ENCODE data around the gene FABP6. TPM values are rescaled to one million over a fixed set of nuclear protein-coding genes. Genes with fewer than 3 reads are reported as not detected.

Gene FABP6
- total and polyA plus RNA-seq, 2 donors from 2014 or later: not detected

DNA sequence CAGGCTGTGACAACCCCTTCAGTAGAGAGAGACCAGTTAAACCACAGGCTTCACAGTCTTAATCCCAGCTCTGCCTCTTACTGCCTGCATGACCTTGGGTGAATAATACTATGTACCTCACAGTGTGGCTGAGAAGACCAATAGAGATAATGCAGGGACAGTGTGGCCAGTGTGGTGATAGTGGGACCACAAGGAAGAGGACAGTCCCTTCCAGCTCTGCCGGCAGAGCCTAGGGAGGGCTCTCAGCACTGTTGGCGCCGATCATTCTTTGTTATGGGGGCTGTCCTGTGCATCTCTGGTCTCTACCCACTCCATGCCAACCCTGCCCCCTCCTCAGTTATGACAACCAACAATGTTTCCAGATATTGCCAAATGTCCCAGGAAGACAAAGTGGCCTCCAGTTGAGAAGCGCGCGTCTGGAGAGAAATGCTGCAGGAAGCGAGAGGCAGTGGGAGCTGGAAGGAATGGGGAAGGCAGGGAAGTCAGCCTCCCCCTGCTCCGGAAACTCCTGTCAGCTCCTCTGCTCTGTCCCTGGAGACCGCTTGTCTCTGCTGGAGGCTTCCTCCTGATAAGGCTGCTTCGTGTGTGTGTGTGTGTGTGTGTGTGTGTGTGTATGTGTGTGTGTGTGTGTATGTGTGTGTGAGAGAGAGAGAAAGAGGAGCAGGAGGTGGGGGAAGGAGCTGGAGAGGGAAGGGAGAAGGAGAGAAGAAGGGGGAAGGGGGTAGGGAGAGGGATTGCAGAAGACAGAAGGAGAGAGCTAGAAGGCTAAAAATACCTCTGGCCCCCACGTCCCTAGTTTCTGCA, 31.8 kb upstream of the FABP6 start:
- Histone ChIP-seq H3K27ac (ENCODE audit: low read depth in 2 of 2, low read length in 2 of 2) (peak overlapping the region in 1 of 2 donors; percentile 62), H3K4me1 (ENCODE audit: control insufficient read depth in 2 of 3, insufficient read depth in 2 of 3, low read depth in 1 of 3, low read length in 3 of 3) (peaks cover 0 to 7% (median 0%) of the 10 kb centered on the region in 3 donors), H3K27me3 (ENCODE audit: control insufficient read depth, insufficient read depth, low read length) (no peaks in the 10 kb centered on the region), H3K9me3 (ENCODE audit: control insufficient read depth in 2 of 3, insufficient read depth in 1 of 3, low read length in 3 of 3) (no peaks in the 10 kb centered on the region), H3K36me3 (ENCODE audit: control insufficient read depth in 2 of 3, insufficient read depth in 3 of 3, low read length in 3 of 3) (no peaks in the 10 kb centered on the region), H3K9ac (ENCODE audit: low read length in 3 of 3) (no peak overlapping the region), H3K4me3 (ENCODE audit: low read length in 3 of 3) (no peak overlapping the region)
- FAIRE-seq (no peak), DNase-seq (peak; percentile 54 to 81 (median 77))
- intact Hi-C loops (cut with DNase I): loop anchor here (5.0 kb wide), 1 partner anchor 150 kb away; no protein-coding TSS in a partner anchor
- TF ChIP-seq, protein P1, sequence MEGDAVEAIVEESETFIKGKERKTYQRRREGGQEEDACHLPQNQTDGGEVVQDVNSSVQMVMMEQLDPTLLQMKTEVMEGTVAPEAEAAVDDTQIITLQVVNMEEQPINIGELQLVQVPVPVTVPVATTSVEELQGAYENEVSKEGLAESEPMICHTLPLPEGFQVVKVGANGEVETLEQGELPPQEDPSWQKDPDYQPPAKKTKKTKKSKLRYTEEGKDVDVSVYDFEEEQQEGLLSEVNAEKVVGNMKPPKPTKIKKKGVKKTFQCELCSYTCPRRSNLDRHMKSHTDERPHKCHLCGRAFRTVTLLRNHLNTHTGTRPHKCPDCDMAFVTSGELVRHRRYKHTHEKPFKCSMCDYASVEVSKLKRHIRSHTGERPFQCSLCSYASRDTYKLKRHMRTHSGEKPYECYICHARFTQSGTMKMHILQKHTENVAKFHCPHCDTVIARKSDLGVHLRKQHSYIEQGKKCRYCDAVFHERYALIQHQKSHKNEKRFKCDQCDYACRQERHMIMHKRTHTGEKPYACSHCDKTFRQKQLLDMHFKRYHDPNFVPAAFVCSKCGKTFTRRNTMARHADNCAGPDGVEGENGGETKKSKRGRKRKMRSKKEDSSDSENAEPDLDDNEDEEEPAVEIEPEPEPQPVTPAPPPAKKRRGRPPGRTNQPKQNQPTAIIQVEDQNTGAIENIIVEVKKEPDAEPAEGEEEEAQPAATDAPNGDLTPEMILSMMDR (IDR thresholded peaks at IDR 0.05; ENCODE audit: borderline replicate concordance, extremely low read depth, insufficient read depth): no peak

GRCh38 chr5:160198146-160198545, 31.2 kb upstream of the FABP6 start:
- intact Hi-C loops (cut with DNase I): loop anchor here (5.0 kb wide), 1 partner anchor 149 kb away; no protein-coding TSS in a partner anchor
- FAIRE-seq (no peak), DNase-seq (no peak)
- no peaks in the 10 kb centered on the region for H3K9me3 ChIP-seq (ENCODE audit: control insufficient read depth in 2 of 3, insufficient read depth in 1 of 3, low read length in 3 of 3)
- H3K27ac ChIP-seq (ENCODE audit: low read depth in 2 of 2, low read length in 2 of 2): no peak overlapping the region
- H3K4me1 ChIP-seq (ENCODE audit: control insufficient read depth in 2 of 3, insufficient read depth in 2 of 3, low read depth in 1 of 3, low read length in 3 of 3): peaks cover 0 to 7% (median 0%) of the 10 kb centered on the region in 3 donors
- no peaks in the 10 kb centered on the region for H3K36me3 ChIP-seq (ENCODE audit: control insufficient read depth in 2 of 3, insufficient read depth in 3 of 3, low read length in 3 of 3)
- H3K4me3 ChIP-seq (ENCODE audit: low read length in 3 of 3): no peak overlapping the region
- no peak overlapping the region for H3K9ac ChIP-seq (ENCODE audit: low read length in 3 of 3)
- no peaks in the 10 kb centered on the region for H3K27me3 ChIP-seq (ENCODE audit: control insufficient read depth, insufficient read depth, low read length)
- TF ChIP-seq, protein P1 (IDR thresholded peaks at IDR 0.05; ENCODE audit: borderline replicate concordance, extremely low read depth, insufficient read depth): no peak

- Histone ChIP-seq H3K27me3 (ENCODE audit: control insufficient read depth, insufficient read depth, low read length) (no peaks in the 10 kb centered on the region), H3K4me1 (ENCODE audit: control insufficient read depth in 2 of 3, insufficient read depth in 2 of 3, low read depth in 1 of 3, low read length in 3 of 3) (peaks cover 0 to 7% (median 0%) of the 10 kb centered on the region in 3 donors), H3K4me3 (ENCODE audit: low read length in 3 of 3) (peak overlapping the region in 2 of 3 donors; percentile 21 to 65), H3K27ac (ENCODE audit: low read depth in 2 of 2, low read length in 2 of 2) (no peak overlapping the region), H3K9ac (ENCODE audit: low read length in 3 of 3) (no peak overlapping the region), H3K36me3 (ENCODE audit: control insufficient read depth in 2 of 3, insufficient read depth in 3 of 3, low read length in 3 of 3) (no peaks in the 10 kb centered on the region), H3K9me3 (ENCODE audit: control insufficient read depth in 2 of 3, insufficient read depth in 1 of 3, low read length in 3 of 3) (no peaks in the 10 kb centered on the region)
- FAIRE-seq: no peak
- intact Hi-C loops (cut with DNase I): loop anchor here (5.0 kb wide), 1 partner anchor 148 kb away; no protein-coding TSS in a partner anchor
- TF ChIP-seq, protein P1 (IDR thresholded peaks at IDR 0.05; ENCODE audit: borderline replicate concordance, extremely low read depth, insufficient read depth): no peak
- no peak for DNase-seq
Observed at GRCh38 chr5:160198841-160199409, 30.4 kb upstream of the FABP6 start.
